Prostate gland (tissue), 1 donor: Measurements from ENCODE around the gene RBM12.
A peak's percentile ranks its signal among the peaks of the same experiment; 100 is the strongest.

Source experiments
- POLR2A ChIP-seq: fragments of 450-650 bp; IDR thresholded peaks from one replicate; pipeline ENCODE4 v1.6.1; 2016; ENCODE audit warnings: antibody characterized with exemption, mild to moderate bottlenecking
- POLR2AphosphoS5 ChIP-seq: sonication (generic); formaldehyde crosslinking; IDR thresholded peaks from one replicate; pipeline ENCODE4 v1.6.1; 2017; ENCODE audit warnings: antibody characterized with exemption

- TF ChIP-seq POLR2AphosphoS5 (peak; percentile 99), POLR2A (peak; percentile 93)
Observed at GRCh38 chr20:35664466-35665206, at the start of gene RBM12, which contains the start of gene CPNE1.
